Ascending aorta (tissue), 2 donors: ENCODE results near the gene EBLN2. TPM values are rescaled to one million over a fixed set of nuclear protein-coding genes. Genes with fewer than 3 reads are reported as not detected.

ENCODE experiments used
- DNase-seq, 2 donors: peaks; one replicate each; pipeline ENCODE4 v3.0.0-alpha.2; 2019; ENCODE audit warnings: low spot score in 2 of 2
- H3K27ac ChIP-seq, 2 donors: fragments of 200-600 bp; sonication (generic); one replicate each; pipeline ENCODE4 v1.5.1; 2016 to 2017; ENCODE audit warnings: mild to moderate bottlenecking in 1 of 2
- H3K27me3 ChIP-seq: fragments of 200-600 bp; sonication (generic); one replicate; pipeline ENCODE4 v1.5.1; 2017
- H3K36me3 ChIP-seq, 2 donors: fragments of 200-600 bp; sonication (generic); one replicate each; pipeline ENCODE4 v1.5.1; 2016
- H3K4me1 ChIP-seq, 2 donors: fragments of 200-600 bp; sonication (generic); one replicate each; pipeline ENCODE4 v1.5.1; 2016 to 2017; ENCODE audit warnings: mild to moderate bottlenecking in 1 of 2
- H3K4me3 ChIP-seq, 2 donors: fragments of 200-600 bp; sonication (generic); one replicate each; pipeline ENCODE4 v1.5.1; 2016 to 2017; ENCODE audit warnings: mild to moderate bottlenecking in 1 of 2
- H3K9me3 ChIP-seq, 2 donors: fragments of 200-600 bp; sonication (generic); one replicate each; pipeline ENCODE4 v1.5.1; 2016
- CTCF ChIP-seq, 3 experiments: fragments of 200-600 bp in 2 of 3; fragments of 450-650 bp in 1 of 3; sonication (generic) in 2 of 3; IDR thresholded peaks; one replicate each; pipeline ENCODE4 v1.5.1; 2016 to 2019; ENCODE audit warnings: antibody characterized with exemption in 3 of 3, mild to moderate bottlenecking in 1 of 3, moderate library complexity in 1 of 3
- intact Hi-C: fragments of 100-400 bp; cut with DNase I; formaldehyde crosslinking; loops from one replicate; pipeline ENCODE4 v1.15.1; 2023
- total RNA-seq: library from RNA; depleted of rRNA; stranded (reverse); fragments of >200 nt; gene quantifications from one replicate; pipeline ENCODE4 v1.1.0, GENCODE V29; 2016

EBLN2 gene
- total RNA-seq, 1 donor from 2014 or later: 0.53 TPM

DNA sequence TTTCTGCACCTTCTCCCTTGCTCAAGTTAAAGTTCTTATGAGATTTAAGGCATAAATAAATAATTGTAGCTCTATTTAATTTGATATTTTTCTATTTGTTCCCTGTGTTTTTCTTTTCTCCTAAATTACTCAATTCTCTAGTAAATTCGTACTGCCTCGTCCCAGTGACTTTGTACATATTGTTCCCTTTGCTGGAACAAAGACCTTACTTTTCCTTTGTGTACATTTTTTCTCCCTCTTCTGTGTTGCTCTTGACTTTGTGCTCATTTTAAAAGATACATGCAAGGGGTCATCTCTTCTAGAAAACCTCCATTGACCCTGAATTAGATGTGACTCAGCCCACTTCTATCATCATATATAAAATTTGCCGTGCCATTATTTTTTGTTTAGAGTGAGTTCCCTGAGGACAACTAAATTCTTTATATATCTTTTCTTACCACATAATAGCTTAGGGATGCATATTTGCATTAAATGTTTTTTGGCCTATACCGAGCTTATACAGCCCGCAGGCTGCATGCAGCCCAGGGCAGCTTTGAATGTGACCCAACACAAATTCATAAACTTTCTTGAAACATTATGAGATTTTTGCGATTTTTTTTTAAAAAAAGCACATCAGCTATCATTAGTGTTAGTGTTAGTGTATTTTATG is 35.2 kb upstream of the EBLN2 start:
- intact Hi-C loops: no loop called here
- Histone ChIP-seq H3K4me1 (peaks cover 0 to 15% of the 10 kb centered on the region in 2 donors), H3K4me3 (no peak overlapping the region), H3K27me3 (no peaks in the 10 kb centered on the region), H3K36me3 (no peaks in the 10 kb centered on the region), H3K9me3 (no peaks in the 10 kb centered on the region), H3K27ac (no peak overlapping the region)
- no peak for DNase-seq
- TF ChIP-seq CTCF (IDR thresholded peaks at IDR 0.05): no peak

DNA sequence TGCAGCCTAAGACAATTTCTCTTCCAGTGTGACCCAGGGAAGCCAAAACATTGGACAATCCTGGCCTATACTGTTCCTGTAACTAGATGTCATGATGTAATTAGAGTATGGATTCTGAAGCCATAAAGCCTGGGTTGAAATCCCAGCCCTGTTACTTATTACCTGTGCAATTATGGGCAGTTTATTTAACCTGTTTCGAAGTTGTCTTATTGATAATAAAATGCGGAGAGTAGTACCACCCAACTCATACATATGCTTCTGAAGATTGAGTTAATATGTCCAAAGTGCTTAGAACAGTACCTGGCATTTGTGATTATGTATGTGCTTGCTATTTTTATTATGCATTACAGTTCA is 34.7 kb upstream of the EBLN2 start:
- H3K27ac ChIP-seq: no peak overlapping the region
- no peaks in the 10 kb centered on the region for H3K9me3 ChIP-seq
- no peaks in the 10 kb centered on the region for H3K36me3 ChIP-seq
- DNase-seq: no peak
- no peaks in the 10 kb centered on the region for H3K27me3 ChIP-seq
- intact Hi-C loops: no loop called here
- no peak overlapping the region for H3K4me3 ChIP-seq
- TF ChIP-seq CTCF (IDR thresholded peaks at IDR 0.05): no peak
- peaks cover 0 to 15% of the 10 kb centered on the region in 2 donors for H3K4me1 ChIP-seq

DNA sequence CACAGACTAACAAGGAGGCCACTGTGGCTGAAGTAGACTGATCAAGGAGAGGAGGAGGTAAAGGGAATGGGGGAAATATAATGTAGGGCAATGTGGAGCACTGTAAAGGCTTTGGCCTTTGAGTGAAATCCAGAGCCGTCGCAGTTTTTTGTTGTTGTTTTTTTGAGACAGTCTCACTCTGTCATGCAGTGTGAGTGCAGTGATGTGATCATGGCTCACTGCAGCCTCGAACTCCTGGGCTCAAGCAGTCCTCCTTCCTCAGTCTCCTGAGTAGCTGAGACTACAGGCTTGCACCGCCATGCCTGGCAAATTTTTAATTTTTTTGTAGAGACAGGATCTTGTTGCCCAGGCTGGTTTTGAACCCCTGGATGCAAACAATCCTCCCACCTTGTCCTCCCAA is 32.7 kb upstream of the EBLN2 start:
- no peak for TF ChIP-seq CTCF (IDR thresholded peaks at IDR 0.05)
- DNase-seq: no peak
- no peaks in the 10 kb centered on the region for H3K27me3 ChIP-seq
- intact Hi-C loops: no loop called here
- H3K4me1 ChIP-seq: peaks cover 0 to 18% of the 10 kb centered on the region in 2 donors
- no peaks in the 10 kb centered on the region for H3K9me3 ChIP-seq
- H3K27ac ChIP-seq: no peak overlapping the region
- H3K4me3 ChIP-seq: no peak overlapping the region
- H3K36me3 ChIP-seq: no peaks in the 10 kb centered on the region

DNA sequence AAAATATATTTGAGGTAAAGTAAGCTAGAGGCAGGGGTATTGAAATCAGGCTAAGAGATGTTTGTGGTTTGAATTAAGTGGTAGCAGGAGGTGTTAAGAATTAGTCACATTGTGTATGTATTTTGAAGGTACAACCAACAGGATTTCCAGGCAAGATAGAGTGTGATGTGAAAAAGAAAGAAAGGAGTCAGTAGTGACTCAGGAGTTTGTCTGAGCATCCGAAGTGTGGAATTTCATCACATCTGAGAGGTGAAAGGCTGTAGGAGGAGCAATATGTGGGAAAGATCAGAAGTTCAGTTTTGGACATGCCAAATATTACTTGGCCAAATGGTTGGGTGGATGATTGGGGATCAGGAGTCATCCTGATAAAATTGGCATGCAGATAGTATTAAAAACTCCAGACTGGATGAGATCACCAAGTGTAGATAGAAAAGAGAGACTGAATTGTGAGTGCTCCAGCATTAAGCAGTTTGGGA is 32.1 kb upstream of the EBLN2 start:
- Histone ChIP-seq H3K36me3 (no peaks in the 10 kb centered on the region), H3K4me1 (peaks cover 0 to 15% of the 10 kb centered on the region in 2 donors), H3K9me3 (no peaks in the 10 kb centered on the region), H3K27me3 (no peaks in the 10 kb centered on the region), H3K4me3 (no peak overlapping the region), H3K27ac (peak overlapping the region; percentile 19 to 21)
- intact Hi-C loops: no loop called here
- TF ChIP-seq CTCF (IDR thresholded peaks at IDR 0.05): no peak
- no peak for DNase-seq

DNA sequence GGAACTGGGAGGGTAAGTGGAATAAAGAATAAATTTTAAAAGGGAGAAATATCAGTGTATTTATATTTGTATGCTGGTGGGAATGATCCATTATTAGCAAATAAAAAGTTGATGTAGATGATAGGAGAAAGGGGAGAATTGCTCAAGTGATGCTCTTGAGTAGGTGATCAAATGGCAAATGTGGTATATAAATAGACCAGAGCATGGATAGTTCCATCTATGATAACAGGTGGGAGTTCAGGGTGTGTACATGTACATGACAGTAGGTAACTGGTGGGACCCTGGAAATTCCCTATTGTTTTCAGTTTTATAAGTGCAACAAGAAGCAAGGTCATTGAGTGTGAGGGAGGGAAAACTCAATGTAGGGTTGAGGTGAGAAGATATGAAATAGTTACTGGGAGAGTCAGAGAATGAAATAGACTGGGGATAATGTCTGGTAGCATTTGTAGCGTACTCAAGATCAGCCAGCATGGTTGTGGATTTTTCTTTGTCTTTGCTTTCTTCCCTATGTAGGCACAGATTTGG is 31.3 kb upstream of the EBLN2 start:
- Histone ChIP-seq H3K27ac (peak overlapping the region in 1 of 2 donors; percentile 19), H3K36me3 (no peaks in the 10 kb centered on the region), H3K9me3 (no peaks in the 10 kb centered on the region), H3K4me1 (peaks cover 0 to 7% of the 10 kb centered on the region in 2 donors), H3K27me3 (no peaks in the 10 kb centered on the region), H3K4me3 (no peak overlapping the region)
- intact Hi-C loops: no loop called here
- no peak for TF ChIP-seq CTCF (IDR thresholded peaks at IDR 0.05)
- no peak for DNase-seq
